NCI-H446 (cell line): ENCODE measurements around the gene GJD2.

Experiments used
- DNase-seq, 2 experiments: peaks; one replicate each; lab custom pipeline; 2025; lab: John Stamatoyannopoulos, UW

Gene GJD2

GRCh38 chr15:34724481-34724880, 30.3 kb downstream of the GJD2 start:
- DNase-seq: peak in 1 of 2 experiments; percentile 2

GRCh38 chr15:34722439-34722836, 32.4 kb downstream of the GJD2 start:
- DNase-seq: no peak

GRCh38 chr15:34721802-34722438, 32.9 kb downstream of the GJD2 start:
- peak in 1 of 2 experiments; percentile 65 for DNase-seq

GRCh38 chr15:34721157-34721801, 33.5 kb downstream of the GJD2 start:
- no peak for DNase-seq

GRCh38 chr15:34719695-34720094, 35.1 kb downstream of the GJD2 start:
- DNase-seq: no peak

- DNase-seq: no peak
These were observed 35.8 kb downstream of the GJD2 start for GRCh38 chr15:34718681-34719665.

GRCh38 chr15:34717729-34718128, 37.1 kb downstream of the GJD2 start:
- DNase-seq: no peak

- no peak for DNase-seq
These were observed 38.7 kb downstream of the GJD2 start for GRCh38 chr15:34716111-34716510.

GRCh38 chr15:34714476-34715121, 40.2 kb downstream of the GJD2 start:
- DNase-seq: no peak

GRCh38 chr15:34713635-34714034, 41.2 kb downstream of the GJD2 start:
- no peak for DNase-seq

GRCh38 chr15:34709866-34710265, 44.9 kb downstream of the GJD2 start:
- no peak for DNase-seq

- DNase-seq: peak; percentile 24 to 36
These were observed 46.4 kb downstream of the GJD2 start for GRCh38 chr15:34708422-34708821.

GRCh38 chr15:34701536-34701935, 53.3 kb downstream of the GJD2 start:
- DNase-seq: no peak
